Measurements from ENCODE around the gene KANSL1.

DNA sequence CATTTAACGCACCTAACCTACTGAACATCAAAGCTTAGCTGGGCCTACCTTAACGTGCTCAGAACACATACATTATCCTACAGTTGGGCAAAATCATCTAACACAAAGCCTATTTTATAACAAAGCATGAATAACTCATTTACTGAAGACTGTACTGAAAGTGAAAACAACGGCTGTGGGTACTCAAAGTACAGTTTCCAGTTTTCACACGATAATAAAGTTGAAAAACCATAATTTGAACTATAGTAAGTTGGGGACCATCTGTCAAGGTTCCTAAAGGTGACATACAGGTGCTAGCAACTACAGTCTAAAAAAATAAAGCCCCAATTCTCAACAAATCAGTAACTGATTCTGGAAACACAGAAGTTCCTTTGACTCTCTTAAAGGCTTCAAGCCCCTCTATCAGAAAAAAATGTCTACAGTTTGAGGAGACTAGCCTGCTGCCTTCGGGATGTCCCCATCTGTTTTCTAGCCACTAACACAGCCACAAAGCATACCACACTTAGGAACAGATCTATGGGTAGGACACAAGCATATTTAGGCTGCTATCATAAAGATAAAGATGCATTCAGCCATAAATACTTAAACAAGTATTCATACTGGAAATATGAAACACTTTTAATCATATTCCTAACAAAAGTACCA lies 71.3 kb downstream of the KANSL1 start:
- TF ChIP-seq CTCF (IDR thresholded peaks at IDR 0.05), result no peak
- no peak for TF ChIP-seq EZH2 (IDR thresholded peaks at IDR 0.05; ENCODE audit: borderline replicate concordance, insufficient read depth, low read depth, low read length, poor library complexity, severe bottlenecking)
